Activated effector memory CD4-positive, alpha-beta T cell treated with Interleukin-2 at 50 U/mL for 16 hours (primary cell): ENCODE results near the gene DCAF10.
A peak's percentile ranks its signal among the peaks of the same experiment; 100 is the strongest.
"Not testable (repeated sequence)": the region's sequence is repeated elsewhere in the genome, so short reads cannot be mapped to it uniquely, and the experiment has no call there.

Experiments used
- DNase-seq: peaks from one replicate; pipeline ENCODE4 v3.0.0-alpha.2; 2020

Gene DCAF10

DNA sequence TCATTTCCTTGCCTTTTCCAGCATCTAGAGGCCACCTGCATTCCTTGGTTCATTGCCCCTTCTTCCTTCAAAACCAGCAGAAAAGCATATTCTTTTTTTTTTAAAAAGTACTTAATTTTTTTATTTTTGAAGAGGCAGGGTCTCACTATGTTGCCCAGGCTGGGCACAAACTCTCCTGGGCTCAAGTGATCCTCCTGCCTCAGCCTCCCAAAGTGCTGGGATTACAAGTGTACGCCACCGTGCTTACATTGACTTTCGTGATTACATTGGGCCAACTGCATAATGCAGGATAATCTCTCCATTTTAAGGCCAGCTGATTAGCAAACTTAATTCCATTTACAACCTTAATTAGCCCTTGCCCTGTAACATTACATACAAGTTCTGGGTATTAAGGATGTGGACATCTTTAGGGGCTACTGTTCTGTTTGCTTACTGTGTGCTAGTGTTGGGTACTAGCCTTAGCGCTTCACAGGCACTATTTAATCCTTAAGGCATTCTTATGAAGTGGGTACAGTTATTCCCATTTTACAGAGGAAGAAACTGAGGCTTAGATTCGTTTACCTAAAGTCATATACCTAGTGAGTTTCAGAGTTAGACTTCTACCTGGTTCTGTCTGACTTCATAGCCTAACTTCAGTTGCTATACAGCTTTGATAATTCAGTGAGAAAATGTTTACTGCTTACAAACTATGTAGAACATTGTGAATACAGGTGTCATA, 69.6 kb downstream of the DCAF10 start:
- no peak for DNase-seq

DNA sequence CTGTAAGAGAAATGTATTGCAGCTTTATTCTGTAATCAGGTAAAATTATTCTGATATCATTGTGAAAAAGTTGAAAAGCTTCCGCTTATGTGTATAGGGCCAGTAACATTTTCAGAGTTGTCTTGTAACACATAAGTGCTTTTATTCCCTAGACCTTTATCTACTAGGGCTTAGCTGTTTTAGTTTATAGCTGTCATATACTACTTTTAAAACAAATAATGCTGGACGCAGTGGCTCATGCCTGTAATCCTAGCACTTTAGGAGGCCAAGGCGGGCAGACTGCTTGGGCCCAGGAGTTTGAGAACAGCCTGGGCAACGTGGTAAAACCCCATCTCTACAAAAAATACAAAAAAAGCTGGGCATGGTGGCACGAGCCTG, 70.2 kb downstream of the DCAF10 start:
- DNase-seq = no peak

DNA sequence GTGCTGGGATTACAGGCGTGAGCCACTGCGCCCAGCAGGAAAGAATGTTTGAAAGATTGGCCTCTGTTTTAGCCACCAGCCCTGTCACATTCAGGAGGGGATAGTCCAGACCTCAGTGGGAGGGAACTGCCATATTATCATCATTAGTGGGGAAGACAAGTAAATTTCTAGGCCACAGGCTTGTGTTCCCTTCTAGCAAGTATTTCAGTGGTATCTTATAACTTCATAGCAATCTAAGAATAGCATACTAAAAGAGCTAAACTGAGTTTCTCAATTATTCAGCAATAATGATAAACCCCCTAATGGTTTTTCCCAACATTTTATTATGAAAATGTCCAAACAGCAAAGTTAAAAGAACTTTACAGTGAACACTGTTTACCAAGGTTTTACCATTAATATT, 73.4 kb downstream of the DCAF10 start:
- DNase-seq = no peak

DNA sequence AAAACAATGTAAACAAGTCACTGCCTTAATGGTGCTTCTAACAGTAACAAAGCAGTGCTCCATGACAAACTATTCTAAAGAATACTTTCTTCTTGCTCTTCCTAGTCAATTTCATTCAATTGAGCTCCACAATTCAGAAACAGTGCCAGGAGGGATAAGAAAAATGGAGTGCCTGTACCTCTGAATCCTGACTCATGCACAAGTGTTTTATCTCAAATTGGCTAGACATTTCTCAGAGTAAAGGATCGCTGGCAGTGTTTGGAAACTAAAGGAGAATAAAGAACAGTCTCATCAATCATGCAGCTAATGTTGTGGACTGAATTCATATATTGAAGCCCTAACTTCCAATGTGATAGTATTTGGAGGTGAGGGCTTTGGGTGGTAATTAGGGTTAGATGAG, 75.8 kb downstream of the DCAF10 start:
- DNase-seq = no peak

DNA sequence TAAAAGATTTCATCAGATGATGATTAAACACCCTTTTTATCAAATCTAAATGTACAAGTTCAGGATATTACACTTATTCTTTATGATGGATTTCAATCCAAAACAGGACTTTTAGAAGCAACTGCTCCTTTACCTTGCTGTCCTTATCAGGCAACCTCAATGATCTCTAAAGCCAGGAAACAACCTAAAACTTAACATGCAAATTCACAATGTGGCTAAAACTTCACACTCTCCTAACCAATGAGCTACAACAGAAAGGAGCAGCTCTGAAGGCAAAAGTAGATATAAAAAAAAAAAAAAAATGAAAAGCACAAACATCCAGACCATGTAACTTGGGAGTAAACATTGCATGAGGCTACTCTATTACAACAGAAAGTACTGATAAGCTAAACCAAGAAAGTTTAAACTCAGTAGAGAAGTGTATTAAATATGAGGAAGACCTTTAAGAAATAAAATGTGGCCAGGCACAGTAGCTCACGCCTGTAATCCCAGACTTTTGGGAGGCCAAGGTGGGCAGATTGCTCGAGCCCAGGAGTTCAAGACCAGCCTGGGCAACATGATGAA, 80.4 kb downstream of the DCAF10 start:
- DNase-seq = no peak

DNA sequence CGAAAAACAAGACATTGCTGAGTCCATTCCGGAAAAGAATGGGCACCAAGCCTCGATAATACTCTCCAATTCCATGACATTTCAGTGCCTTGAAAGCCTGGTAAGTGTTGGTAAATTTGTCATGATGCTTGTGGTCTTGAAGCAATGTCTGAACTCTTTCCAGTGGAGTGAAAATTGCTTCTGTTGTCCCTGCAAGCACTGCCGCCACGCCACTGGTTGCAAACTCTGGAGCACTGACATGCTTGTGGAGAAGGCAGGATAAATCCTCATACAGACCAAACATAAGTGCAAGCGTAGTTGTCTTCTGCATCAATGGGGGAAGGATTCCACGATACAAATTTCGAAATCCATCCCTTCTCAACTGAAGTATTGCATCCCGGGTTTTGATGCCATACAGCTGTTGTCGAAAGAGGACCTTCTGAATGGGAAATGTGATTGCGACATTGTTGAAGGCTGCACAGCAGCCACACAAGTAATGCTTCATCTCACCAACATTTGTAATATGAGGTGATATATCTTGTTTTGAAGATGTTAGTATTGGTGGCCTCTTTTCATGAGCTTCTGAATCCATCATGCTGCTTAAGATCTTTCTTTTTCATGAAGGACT, 87.5 kb downstream of the DCAF10 start:
- not testable (repeated sequence) for DNase-seq

DNA sequence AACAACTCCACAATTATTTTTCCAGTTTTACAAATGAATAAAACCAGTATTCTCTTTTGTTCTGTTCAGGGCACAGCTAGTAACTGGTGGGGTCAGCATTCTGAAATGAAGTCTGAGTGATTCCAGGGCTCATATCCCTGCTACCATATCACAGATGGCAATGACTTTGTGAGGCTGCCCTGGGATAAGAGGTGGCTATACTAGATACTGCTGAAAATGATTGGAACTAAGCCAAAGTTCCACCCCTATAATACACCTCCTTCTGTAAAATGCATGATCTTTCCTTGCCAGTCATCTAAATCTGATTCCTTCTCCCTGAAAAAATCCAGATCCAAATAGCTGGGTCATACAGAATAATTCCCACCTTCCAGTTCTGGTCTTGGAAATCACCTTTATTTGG, 88.9 kb downstream of the DCAF10 start:
- DNase-seq = no peak

DNA sequence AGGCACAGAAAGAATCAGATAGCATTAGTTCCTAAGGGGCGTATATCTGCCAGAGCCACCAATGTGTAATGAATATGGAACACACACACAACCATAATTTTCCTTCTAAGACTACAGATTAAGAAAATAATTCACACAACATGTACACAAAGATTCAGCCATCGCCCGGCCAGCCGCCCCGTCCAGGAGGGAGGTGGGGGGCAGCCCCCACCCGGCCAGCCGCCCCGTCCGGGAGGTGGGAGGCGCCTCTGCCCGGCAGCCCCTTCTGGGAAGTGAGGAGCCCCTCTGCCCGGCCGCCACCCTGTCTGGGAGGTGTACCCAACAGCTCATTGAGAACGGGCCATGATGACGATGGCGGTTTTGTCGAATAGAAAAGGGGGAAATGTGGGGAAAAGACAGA, 90.4 kb downstream of the DCAF10 start:
- DNase-seq = not testable (repeated sequence)

DNA sequence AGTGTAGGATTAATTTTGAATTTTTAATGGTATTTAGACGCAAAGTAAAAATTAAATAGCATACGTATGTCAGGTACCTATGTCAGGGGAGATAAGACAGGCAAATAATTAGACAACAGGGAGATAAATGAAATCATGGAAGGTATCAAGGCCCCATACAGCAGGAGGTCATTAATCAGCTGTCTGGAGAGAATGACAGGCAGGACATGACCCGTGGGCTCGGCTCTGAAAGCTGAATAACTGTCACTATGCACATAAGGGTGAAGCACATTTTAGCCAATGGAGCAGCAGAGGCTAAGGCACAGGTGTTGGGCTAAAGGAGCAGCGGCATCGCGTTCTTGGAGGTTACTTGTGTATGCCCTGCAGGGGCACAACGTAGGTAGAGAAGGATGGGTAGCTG, 91.5 kb downstream of the DCAF10 start:
- no peak for DNase-seq

DNA sequence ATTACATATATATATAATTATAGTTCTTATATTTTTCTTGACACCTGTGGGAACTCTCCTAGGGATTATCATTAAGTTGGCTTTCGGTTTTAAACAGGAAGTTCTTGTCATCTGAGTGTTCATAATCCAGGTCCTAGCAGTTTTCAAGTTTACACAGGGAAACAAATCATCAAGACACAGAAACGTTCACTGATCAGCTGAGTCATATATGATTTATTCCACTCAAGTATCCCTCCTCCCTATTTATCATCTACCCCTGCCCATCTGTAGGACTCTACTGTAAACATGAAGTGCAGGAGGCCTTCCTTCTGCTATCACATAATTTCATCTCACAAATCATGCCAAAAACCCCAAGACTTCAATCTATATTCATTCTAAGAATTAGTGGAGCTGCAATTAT, 97.1 kb downstream of the DCAF10 start:
- DNase-seq = no peak

DNA sequence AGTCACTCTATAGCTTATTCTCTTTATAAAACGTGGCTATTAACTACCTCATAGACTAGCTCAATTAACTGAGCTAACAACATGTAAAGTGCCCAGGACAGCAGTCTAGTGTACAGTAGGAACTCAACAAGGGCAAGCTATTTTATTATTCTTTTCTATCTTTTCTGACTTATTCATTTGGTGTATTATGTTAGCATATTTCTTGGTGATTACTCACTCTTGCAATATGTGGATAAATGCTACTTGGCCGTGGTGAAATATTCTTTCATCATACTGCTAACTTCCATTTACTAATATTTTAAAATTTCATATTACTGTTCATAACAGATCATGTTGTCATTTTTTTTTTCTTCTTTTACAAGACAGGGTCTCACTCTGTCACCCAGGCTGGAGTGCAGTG, 98.4 kb downstream of the DCAF10 start:
- DNase-seq = no peak

DNA sequence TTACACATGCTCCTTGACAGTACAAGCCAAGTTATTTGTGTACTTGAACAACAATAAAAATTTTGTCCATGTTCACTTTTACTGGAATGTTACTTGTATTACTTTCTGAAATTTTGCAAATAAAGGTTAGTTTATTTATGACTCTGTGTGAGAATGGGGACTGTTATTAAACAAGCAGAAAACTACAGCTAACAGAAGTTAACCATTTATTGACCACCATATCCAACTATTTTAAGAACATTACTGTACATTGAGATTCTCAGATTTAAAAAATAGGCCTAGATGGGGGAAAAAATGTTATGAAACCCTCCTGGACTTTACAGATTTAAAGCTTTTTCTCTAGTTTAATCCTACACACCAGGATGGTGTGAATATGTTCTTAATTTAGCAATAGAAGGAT, 101.5 kb downstream of the DCAF10 start:
- no peak for DNase-seq

DNA sequence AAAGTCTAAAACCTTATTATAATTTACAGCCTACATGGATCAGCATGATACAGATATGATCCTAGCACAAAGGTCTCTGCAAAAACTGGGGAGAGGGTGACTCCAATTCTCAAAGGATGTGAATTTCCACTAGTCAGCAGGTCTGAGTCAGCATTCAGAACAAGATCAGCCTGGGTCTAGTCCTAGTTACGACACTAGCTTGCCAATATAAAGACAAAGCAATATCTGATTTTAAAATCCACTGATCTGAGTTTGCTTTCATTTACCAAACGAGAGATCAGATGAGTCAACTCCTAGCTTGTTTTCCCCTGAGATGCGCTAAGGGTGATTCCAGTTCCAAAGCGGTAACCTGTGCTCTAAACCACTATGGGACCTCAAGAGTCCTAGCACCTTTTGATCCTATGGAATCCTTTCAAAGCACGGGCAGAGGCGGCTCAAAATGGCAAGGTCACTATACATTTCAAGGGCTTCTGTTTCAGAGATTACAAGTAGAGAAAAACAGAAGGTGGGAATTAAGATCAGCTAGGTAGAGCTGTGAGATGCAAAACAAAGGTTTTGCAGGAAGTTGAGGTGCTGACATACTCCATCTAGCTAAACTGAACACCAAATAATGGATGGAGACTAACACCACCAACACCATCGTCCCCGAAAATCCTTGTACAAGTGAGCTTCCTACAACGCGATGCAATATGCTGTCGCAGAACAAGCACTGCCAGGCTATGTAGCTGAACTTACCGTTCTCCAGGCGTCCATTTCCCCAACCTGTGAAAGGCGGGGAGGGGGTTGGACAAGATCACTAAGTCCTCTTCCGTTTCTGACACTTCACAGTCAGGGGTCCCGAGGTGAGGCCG, 102.4 kb downstream of the DCAF10 start:
- no peak for DNase-seq

DNA sequence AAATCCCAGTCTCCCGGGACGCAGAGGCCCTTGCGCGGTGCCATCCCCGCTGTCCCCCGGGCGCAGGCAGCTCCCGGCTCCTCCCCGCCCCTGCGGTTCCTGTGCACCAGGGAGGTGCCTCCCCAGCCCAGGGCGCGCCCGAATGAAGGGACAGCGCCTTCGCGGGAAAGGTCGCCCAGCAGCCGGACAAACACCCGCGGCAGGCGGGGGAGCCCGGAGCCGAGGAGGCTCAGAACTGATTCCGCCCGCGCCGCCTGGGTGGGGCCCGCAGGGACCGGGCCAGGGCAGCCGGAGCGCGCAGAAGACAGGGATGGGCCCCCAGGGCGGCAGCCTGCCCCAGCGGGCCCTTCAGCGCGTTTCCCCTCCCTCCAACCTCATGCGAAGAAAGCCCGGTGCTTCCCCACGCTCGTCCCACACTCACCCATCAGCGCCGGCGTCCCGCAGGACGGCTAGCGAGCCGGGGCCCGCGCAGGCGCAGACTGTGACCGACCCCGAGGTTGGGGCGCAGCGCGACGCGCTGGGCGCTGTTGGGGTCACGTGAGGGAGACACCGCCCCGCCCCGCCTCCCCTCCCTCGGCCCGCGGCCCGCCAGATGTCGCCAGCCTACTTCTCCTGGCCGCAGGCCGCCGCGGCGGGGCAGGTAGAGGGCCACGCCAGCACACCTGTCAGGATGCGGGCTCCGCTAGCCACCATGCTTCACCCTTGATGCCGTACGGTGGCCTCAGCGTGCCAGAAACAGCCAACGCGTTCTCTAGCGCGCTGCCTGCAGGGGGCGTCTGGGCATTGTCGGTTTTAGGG, 103.2 kb downstream of the DCAF10 start, which contains the start of gene SLC25A51:
Gene SLC25A51 (minus strand): TSS at position 481 of the 798 bp plus-strand sequence. CDS start 15,577 bp downstream, outside the sequence.
- peak; percentile 95 for DNase-seq

DNA sequence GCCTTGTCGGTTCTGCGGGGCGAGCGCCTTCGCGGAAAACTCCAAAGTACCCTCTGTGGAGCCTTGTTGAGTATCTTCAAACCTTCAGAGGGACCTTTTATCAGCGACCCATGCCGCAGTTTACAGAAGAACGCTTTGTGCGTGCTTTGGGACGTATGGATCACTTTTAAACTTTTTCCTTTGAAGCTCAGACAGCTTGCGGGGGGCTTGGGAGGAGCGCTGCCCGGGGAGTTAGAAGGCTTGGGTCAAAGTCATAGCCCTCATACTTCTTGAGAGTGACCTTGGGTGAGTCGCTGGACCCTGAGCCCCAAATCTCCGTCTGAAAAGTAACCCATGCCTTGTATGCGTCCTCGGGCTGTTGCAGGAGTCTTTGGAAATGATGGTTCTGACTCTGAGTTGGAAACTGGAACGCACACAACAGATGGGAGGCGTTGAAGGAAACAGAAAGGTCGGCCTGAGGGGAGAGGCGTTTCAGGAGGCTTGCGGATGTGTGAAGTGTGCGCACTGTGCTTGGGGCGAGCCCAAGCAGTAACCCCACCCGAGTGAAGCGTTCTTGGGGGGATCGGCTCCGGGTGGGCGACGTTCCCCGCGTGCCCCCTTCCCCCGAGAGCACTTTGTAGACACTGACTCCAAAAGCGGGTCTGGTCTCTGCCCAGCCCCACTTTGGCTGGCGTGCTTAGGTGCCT, 104.0 kb downstream of the DCAF10 start:
- no peak for DNase-seq

DNA sequence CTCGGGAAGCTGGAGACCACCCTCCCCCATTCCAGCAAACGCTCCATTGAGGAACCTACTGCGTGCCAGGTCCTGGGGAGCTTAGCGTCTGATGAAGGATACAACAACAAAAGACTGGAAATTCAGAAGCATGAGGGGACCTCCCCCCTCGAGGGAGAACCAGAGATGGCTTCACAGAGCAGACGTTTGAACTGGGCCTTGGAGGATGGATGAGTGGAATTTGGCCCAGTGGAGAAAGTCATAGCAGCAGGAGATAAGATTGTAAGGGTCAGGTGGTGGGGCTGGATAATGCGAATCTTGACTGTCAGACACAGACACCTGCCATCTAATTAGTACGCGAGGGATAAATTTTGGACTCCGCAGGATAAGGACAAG, 104.5 kb downstream of the DCAF10 start:
- DNase-seq = no peak

DNA sequence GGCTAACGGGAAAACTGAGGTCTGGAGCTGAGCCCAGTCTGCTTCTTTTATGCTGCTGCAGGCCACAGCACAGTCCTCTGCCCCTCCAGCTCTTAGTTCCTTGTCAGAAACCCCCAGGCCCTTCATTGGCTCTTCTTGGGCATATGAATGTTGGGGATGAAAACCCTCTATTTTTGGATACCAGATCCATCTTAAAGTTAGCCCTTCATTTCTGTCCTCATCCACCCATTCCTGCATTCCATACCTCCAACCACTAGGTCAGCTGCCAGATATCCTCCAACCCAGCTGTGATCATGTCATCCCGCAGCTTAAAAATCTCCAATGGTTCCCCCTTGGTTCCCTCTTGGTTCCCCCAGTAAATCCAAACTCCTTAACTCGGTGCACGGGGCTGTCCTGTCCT, 105.2 kb downstream of the DCAF10 start:
- DNase-seq = no peak

DNA sequence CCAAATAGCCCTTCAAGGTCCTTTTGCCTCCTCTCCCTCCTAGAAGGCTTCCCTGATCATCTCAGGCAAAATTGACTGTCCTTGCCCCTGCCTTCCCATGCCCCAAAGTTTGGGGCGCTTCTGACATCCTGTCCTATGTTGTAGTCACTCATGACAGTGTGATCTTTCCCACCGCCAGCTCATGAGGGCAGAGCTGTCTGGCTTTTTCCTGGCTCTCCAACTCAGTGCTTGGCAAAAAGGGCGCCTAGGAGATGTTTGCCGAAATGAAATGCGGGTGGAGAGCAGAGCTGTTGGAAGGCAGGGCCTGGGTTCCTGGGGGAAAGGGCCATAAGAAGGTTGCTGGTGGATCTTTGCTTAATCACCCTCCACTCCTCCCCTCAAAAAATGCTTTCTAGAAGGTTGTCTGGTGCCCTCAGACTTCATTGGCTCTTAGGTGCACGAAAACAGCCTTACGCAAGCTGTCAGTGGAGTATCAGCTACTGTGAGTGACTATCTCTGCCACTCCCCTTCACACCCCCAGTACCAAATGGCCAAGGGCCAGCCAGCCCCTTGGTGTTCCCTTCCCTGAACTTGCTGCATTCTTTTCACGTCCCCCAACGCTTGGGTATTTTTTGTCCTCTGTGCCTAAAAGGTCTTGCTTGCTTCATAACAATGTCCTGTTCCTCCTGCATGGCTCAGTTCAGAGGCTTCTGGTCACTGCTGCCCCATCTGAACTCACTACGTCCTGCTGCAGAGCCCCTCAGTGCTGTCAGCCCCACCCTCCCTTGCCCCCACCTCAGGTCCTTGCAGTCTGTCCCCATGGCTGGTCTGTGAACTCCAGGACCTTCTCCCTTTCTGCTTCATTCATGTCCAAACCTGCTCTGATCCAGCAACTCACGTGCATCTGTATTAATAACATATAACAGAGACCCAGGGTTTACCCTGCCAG, 106.0 kb downstream of the DCAF10 start:
- DNase-seq = no peak

DNA sequence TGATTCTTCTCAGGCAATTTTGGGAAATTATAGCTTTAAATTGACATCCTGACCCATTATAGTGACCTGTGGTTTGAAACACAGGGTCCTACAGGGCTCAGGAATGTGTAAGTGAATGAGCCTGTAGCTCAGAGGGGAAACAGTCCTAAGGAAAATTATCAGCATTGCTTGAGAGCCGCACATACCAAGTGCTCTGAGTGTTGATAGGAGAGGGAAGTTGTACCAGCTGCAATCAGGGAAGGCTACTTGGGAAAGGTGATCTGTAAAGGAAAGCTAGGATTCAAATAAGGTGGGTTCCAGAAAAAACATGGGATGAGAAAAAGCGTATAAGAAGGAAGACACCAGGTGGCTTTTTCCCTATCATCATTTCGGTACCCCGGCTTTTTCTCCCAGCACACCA, 107.7 kb downstream of the DCAF10 start:
- no peak for DNase-seq

DNA sequence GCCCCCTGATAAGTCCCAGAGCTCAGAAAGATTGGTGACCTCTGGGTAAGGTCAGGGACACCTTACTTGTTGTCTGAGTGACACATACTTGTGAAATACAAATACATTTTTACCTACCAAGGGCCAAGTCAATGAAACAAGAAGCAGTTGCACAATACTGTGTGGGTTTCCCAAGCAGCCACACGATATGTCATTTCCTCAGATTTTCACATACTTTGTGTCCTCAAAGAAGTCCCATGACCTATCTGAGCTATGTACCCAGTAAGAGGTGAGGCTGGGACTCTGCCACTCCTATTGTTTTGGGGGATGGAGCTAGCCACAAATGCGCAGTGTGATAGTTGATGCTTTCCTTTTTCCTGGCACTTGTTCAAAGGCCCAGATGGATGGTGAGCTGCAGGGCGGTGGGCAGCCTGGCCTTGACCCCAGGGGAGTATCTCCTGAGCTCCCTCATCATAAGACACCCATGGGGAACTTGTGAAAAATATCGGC, 108.1 kb downstream of the DCAF10 start:
- DNase-seq = no peak

DNA sequence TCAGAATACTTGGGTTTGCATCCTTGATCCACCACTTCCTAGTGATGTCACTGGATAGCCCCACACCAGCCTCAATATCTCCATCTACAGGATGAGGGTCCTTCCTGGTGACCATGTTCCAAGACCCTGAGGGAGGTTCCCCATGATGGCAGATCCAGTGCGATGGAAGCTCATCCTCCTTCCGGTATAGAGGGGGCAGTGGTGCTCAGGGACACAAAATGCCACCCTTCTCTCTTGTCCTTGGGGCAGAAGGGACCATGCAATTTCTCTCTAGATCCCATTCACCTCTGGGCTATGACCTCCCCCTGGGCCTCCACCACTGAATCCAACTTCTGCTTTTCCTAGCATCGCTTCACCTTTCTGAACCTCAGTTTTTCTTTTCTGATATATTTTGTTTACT, 108.7 kb downstream of the DCAF10 start:
- no peak for DNase-seq
